Right lobe of liver (tissue), 6 donors: ENCODE results near the gene ADGRV1. TPM values are rescaled to one million over a fixed set of nuclear protein-coding genes. Genes with fewer than 3 reads are reported as not detected.

ENCODE experiments used
- ATAC-seq, 4 donors: fragments of 200-7000 bp; cut with Tn5 transposase; one replicate each; pipeline ENCODE4 v1.9.1; 2020; ENCODE audit warnings: mild to moderate bottlenecking in 4 of 4, moderate library complexity in 4 of 4
- DNase-seq, 3 donors: peaks; one replicate each; pipeline ENCODE4 v3.0.0-alpha.2; 2020
- H3K27ac ChIP-seq, 3 donors: fragments of 200-600 bp; one replicate each; pipeline ENCODE4 v1.8.0; 2022
- H3K27me3 ChIP-seq, 2 donors: fragments of 200-600 bp; one replicate each; pipeline ENCODE4 v1.8.0; 2022
- H3K36me3 ChIP-seq, 4 donors: fragments of 200-600 bp; sonication (generic) in 1 of 4; one replicate each; pipeline versions ENCODE4 v1.5.1 to v1.8.0; 2017 to 2022; ENCODE audit warnings: control low read depth in 1 of 4
- H3K4me1 ChIP-seq, 4 donors: fragments of 200-600 bp; sonication (generic) in 1 of 4; one replicate each; pipeline versions ENCODE4 v1.5.1 to v1.8.0; 2017 to 2022; ENCODE audit warnings: control low read depth in 1 of 4
- H3K4me3 ChIP-seq, 3 donors: fragments of 200-600 bp; one replicate each; pipeline ENCODE4 v1.8.0; 2022
- H3K9me3 ChIP-seq, 4 donors: fragments of 200-600 bp; sonication (generic) in 1 of 4; one replicate each; pipeline versions ENCODE4 v1.5.1 to v1.8.0; 2017 to 2022; ENCODE audit warnings: control low read depth in 1 of 4
- CTCF ChIP-seq, 4 donors: fragments of 200-600 bp in 3 of 4; fragments of 450-650 bp in 1 of 4; IDR thresholded peaks; one replicate each; pipeline versions ENCODE4 v1.5.1 to v1.8.0; 2016 to 2022; ENCODE audit warnings: antibody characterized with exemption in 4 of 4, mild to moderate bottlenecking in 2 of 4
- POLR2A ChIP-seq: fragments of 450-650 bp; IDR thresholded peaks from one replicate; pipeline ENCODE4 v1.6.1; 2017; ENCODE audit warnings: antibody characterized with exemption, mild to moderate bottlenecking
- WGBS: methylation state at CpG from one replicate; pipeline ENCODE4 v1.1.6; 2018; ENCODE audit warnings: low coverage, low lambda C conversion rate; ENCODE audit not compliant: insufficient coverage; ENCODE audit errors: missing lambda C conversion rate; 5-methylcytosine and 5-hydroxymethylcytosine counted together
- intact Hi-C, 2 donors: fragments of 100-400 bp; cut with DNase I; formaldehyde crosslinking; loops; one replicate each; pipeline versions ENCODE4 v1.11.2 to v1.14.1; 2022
- total RNA-seq, 6 experiments: library from RNA; depleted of rRNA in 2 of 6; stranded (reverse); fragments of >200 nt in 2 of 6; fragmentation: NEBNext Ultra II Directional in 3 of 6; extraction: Animal tissue kit (Norgen Biotek cat#: 25700) in 3 of 6; gene quantifications; one replicate each; pipeline versions ENCODE4 v1.1.0 to v1.2.4, GENCODE V29; 2016 to 2023
- donor health status: DM: no; HTN: yes; CAD: no.
- donor health status: DM: no; HTN: no; CAD: no.
- donor health status: DM: no; HTN: no; CAD: no.
- donor health status: DM: no; HTN: yes; CAD: no.
- donor health status: DM: no; HTN: yes; CAD: no.

Gene ADGRV1
- total RNA-seq, 6 experiments from 2014 or later, result 4.5 to 15.9 (median 7.4) TPM

GRCh38 chr5:91027405-91028139 is 469.0 kb downstream of the ADGRV1 start:
- 11% methylated on average over 1 of the region's 1 CpG for WGBS
- H3K27me3 ChIP-seq, result no peaks in the 10 kb centered on the region
- intact Hi-C loops, result no loop called here
- no peaks in the 10 kb centered on the region for H3K36me3 ChIP-seq
- H3K4me1 ChIP-seq, result peaks cover 0 to 57% (median 15%) of the 10 kb centered on the region in 4 donors
- no peak for TF ChIP-seq CTCF (IDR thresholded peaks at IDR 0.05)
- no peak for TF ChIP-seq POLR2A
- DNase-seq (no peak), ATAC-seq (peak; percentile 64 to 74 (median 72))
- no peaks in the 10 kb centered on the region for H3K9me3 ChIP-seq
- H3K27ac ChIP-seq, result peak overlapping the region; percentile 30 to 88 (median 45)
- H3K4me3 ChIP-seq, result no peak overlapping the region

- H3K9me3 ChIP-seq, result no peaks in the 10 kb centered on the region
- no peak for TF ChIP-seq POLR2A
- TF ChIP-seq CTCF (IDR thresholded peaks at IDR 0.05), result no peak
- peaks cover 0 to 63% (median 19%) of the 10 kb centered on the region in 4 donors for H3K4me1 ChIP-seq
- DNase-seq (peak; percentile 23 to 72 (median 69)), ATAC-seq (peak; percentile 43 to 80 (median 52))
- no peak overlapping the region for H3K4me3 ChIP-seq
- H3K27ac ChIP-seq, result peak overlapping the region; percentile 30 to 88 (median 45)
- 35% methylated on average over 2 of the region's 2 CpGs for WGBS
- intact Hi-C loops, result no loop called here
- no peaks in the 10 kb centered on the region for H3K36me3 ChIP-seq
- no peaks in the 10 kb centered on the region for H3K27me3 ChIP-seq
Observed at GRCh38 chr5:91028499-91028956, 469.9 kb downstream of the ADGRV1 start.

GRCh38 chr5:91030521-91031401 is 472.2 kb downstream of the ADGRV1 start:
- peak overlapping the region in 2 of 3 donors; percentile 17 to 24 for H3K27ac ChIP-seq
- intact Hi-C loops, result no loop called here
- no peak for DNase-seq
- H3K27me3 ChIP-seq, result no peaks in the 10 kb centered on the region
- H3K4me1 ChIP-seq, result peaks cover 0 to 59% (median 17%) of the 10 kb centered on the region in 4 donors
- no peak for TF ChIP-seq POLR2A
- no peak for TF ChIP-seq CTCF (IDR thresholded peaks at IDR 0.05)
- 57% methylated on average over 6 of the region's 6 CpGs for WGBS
- no peaks in the 10 kb centered on the region for H3K36me3 ChIP-seq
- ATAC-seq, result no peak
- no peaks in the 10 kb centered on the region for H3K9me3 ChIP-seq
- H3K4me3 ChIP-seq, result no peak overlapping the region

- no peak for TF ChIP-seq POLR2A
- no peak for TF ChIP-seq CTCF (IDR thresholded peaks at IDR 0.05)
- H3K27ac ChIP-seq, result peak overlapping the region in 2 of 3 donors; percentile 17 to 24
- no peak overlapping the region for H3K4me3 ChIP-seq
- H3K36me3 ChIP-seq, result no peaks in the 10 kb centered on the region
- DNase-seq, result no peak
- peaks cover 0 to 53% (median 14%) of the 10 kb centered on the region in 4 donors for H3K4me1 ChIP-seq
- 100% methylated on average over 1 of the region's 1 CpG for WGBS
- H3K27me3 ChIP-seq, result no peaks in the 10 kb centered on the region
- ATAC-seq, result no peak
- intact Hi-C loops, result no loop called here
- no peaks in the 10 kb centered on the region for H3K9me3 ChIP-seq
Observed at GRCh38 chr5:91031402-91031752, 472.8 kb downstream of the ADGRV1 start.
